Uterus (tissue), 2 donors: ENCODE data around the gene B3GLCT.

ENCODE experiments used
- POLR2A ChIP-seq, 2 donors: fragments of 450-650 bp; IDR thresholded peaks; one replicate each; pipeline ENCODE4 v1.6.1; 2016; ENCODE audit warnings: antibody characterized with exemption in 2 of 2, mild to moderate bottlenecking in 1 of 2, moderate library complexity in 1 of 2
- TF ChIP-seq, protein P1 (sequence below), 4 experiments: fragments of 200-600 bp in 2 of 4; fragments of 450-650 bp in 2 of 4; sonication (generic) in 2 of 4; IDR thresholded peaks; one replicate each; pipeline ENCODE4 v1.5.1; 2016 to 2019; ENCODE audit warnings: antibody characterized with exemption in 4 of 4, mild to moderate bottlenecking in 2 of 4, moderate library complexity in 1 of 4

DNA sequence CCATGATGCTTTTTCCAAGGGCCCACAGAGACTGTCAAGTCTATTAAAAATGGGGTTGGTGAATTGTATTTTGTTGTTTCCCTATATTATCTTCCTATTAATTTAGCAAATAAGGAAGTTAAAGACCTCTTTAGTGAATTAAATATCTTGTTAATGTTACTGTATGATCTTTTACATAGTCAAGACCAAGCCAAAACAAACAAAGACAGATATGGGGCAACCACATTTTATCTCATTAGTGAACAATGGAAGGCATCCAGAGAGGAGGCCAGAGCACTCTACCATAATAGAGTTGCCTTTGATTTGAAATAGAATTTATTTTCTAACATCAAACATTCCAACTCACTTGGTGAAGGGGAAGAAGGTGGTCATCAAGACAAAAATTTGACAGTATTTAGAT, 169.4 kb downstream of the B3GLCT start:
- no peak for TF ChIP-seq POLR2A (IDR thresholded peaks at IDR 0.05)
- TF ChIP-seq, protein P1, sequence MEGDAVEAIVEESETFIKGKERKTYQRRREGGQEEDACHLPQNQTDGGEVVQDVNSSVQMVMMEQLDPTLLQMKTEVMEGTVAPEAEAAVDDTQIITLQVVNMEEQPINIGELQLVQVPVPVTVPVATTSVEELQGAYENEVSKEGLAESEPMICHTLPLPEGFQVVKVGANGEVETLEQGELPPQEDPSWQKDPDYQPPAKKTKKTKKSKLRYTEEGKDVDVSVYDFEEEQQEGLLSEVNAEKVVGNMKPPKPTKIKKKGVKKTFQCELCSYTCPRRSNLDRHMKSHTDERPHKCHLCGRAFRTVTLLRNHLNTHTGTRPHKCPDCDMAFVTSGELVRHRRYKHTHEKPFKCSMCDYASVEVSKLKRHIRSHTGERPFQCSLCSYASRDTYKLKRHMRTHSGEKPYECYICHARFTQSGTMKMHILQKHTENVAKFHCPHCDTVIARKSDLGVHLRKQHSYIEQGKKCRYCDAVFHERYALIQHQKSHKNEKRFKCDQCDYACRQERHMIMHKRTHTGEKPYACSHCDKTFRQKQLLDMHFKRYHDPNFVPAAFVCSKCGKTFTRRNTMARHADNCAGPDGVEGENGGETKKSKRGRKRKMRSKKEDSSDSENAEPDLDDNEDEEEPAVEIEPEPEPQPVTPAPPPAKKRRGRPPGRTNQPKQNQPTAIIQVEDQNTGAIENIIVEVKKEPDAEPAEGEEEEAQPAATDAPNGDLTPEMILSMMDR (IDR thresholded peaks at IDR 0.05) = no peak
